ENCODE data around the gene MFAP3L.

MFAP3L gene

GRCh38 chr4:170017252-170017651 lies 8.9 kb downstream of the MFAP3L start:
- DNase-seq, result no peak

DNA sequence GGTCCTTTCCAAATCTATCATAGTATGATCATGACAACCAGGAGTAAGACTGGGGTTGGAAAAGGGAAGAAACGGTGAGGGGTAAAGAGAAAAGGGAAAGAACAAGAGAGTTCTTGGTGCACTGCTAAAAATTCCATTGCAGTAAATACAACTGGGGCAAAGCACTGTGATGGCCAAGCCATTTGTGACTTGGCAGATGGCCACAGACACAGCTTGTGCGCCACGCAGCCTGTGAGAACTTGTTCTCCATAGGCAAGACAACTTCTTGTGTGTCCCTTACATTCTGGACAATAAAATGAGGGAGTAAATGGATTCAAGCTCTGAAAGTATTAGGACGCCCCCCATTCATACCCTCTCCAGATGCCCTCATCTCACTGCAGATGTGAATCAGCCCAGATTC lies 10.9 kb downstream of the MFAP3L start:
- DNase-seq, result no peak

DNA sequence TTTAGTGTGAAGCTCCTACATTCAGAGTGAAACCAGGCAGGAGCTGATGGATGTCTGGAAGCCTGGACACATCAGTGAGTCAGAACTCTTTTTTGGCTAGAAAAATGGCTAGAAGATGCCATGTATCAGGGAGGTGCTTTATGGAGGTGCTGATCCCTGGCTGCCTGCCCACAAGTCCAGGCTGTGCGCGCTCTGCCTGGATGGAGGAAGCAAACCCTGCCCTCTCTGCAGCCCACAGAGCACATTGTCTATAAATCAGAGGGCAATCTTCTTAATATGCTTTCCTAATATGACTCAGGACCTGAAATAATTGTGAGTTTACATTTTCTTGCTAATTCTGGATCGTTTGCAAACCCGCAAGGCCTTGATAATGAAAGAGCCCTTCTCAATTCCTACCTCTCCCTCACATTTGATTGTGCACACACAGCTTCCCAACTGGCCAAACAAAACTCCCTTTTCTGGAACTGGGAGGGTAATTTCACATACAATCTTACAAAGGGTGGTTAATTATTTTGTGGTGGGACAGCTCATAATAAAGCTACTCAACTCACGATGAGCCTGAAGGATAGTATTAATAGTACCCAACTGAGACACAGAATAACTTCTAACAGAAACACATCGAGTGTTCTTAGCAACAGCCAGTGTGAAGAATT lies 11.7 kb downstream of the MFAP3L start:
- no peak for DNase-seq

- no peak for DNase-seq
These were observed 13.6 kb downstream of the MFAP3L start for GRCh38 chr4:170012629-170012958.

DNA sequence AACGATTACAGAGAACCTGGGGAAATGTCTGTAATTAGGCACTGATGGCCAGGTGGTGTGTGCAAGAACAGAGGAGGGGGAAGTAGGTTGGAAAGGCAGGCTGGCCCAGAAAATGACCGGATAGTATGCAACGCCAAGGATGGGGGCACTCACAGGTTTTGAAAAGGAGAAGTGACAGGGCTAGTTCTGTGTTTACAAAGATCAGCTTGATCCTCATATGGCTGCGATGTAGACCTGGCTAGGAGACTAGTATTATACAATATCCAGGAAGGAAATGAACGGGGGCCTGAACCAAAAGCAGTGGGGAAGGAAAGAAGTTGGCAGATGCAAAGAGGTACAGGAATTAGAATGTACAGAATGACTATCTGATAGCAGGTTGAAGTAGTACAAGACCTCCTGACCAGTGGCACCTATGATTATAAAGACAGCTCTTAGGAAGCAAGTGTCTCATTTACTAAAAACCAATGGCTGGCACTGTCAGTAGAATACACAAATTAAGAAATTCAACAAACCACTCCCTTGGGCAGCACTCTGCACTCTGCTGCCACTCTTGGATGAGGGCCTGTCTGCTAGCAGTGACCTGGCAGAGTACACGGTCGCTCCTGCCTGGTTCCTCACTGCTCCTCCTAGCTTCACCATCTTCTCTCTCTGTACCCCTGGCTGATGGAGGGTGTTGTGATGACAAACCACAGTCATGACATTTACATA lies 14.1 kb downstream of the MFAP3L start:
- no peak for DNase-seq

- no peak for DNase-seq
These were observed 16.9 kb downstream of the MFAP3L start for GRCh38 chr4:170009291-170009690.

DNA sequence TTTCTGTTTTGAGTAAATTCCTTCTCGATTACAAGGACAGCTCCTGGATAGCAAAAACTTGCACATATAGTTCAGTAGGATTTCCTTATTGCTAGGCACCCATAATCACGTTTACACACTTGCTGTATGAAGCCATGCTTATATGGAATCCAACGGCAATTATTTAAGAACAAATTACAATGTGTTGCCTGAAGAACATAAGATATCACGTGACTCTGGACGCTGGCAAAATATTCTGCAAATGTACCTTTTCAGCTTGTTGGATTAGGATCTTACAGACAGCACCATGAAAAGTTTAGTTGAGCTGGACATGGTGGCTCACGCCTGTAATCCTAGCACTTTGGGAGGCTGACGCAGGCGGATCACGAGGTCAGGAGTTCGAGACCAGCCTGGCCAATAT lies 17.4 kb downstream of the MFAP3L start:
- DNase-seq, result no peak

- no peak for DNase-seq
These were observed 17.8 kb downstream of the MFAP3L start for GRCh38 chr4:170008371-170008770.

DNA sequence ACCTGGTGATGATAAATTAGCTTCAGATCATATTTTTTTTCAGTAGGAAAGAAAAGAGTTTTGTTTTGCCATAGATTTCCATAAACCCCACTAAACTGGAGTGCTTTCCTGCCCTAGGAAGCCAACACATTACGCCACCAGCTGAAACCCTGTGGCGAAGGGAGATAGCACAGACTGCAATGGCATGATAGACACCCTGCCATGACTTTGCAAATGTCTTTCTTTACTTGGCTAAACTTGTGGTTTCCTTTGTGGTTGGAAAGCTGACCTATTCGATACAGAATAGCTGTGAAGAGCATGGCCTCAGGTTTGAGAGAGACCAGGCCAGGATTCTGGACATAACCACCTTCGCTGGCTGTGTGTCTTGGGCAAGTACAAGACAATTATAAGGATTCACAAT lies 19.1 kb downstream of the MFAP3L start:
- no peak for DNase-seq

GRCh38 chr4:170005472-170005871 lies 20.7 kb downstream of the MFAP3L start:
- no peak for DNase-seq

DNA sequence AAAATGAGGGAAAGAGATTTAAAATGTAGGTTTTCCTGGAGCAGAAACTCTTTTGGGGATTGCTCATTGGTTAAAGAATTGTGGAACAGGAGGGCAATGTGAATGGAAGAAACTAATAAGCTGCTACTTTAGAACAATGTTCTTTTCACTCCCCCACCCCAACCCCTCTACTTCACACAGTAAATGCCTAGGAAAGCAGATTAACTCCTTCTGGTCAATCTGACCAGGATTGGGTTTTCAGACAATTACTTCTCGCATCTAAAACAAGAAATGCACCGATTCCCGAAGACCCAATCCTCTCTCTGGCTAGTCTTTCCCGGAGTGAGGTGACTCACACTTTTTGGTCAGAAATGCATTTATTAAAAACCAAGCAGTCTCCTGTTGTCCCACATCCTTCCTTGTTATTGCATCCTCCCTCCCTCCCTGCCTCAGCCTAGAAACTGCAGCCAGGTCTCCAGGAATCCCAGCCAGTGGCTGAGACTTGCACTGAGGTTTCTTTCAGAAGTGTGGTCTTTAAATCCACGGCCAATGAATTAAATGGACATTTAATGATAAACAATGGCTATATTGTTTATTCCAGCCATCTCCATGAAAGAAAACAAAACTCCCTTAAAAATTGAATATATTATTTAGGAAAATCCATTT lies 21.4 kb downstream of the MFAP3L start:
- no peak for DNase-seq

DNA sequence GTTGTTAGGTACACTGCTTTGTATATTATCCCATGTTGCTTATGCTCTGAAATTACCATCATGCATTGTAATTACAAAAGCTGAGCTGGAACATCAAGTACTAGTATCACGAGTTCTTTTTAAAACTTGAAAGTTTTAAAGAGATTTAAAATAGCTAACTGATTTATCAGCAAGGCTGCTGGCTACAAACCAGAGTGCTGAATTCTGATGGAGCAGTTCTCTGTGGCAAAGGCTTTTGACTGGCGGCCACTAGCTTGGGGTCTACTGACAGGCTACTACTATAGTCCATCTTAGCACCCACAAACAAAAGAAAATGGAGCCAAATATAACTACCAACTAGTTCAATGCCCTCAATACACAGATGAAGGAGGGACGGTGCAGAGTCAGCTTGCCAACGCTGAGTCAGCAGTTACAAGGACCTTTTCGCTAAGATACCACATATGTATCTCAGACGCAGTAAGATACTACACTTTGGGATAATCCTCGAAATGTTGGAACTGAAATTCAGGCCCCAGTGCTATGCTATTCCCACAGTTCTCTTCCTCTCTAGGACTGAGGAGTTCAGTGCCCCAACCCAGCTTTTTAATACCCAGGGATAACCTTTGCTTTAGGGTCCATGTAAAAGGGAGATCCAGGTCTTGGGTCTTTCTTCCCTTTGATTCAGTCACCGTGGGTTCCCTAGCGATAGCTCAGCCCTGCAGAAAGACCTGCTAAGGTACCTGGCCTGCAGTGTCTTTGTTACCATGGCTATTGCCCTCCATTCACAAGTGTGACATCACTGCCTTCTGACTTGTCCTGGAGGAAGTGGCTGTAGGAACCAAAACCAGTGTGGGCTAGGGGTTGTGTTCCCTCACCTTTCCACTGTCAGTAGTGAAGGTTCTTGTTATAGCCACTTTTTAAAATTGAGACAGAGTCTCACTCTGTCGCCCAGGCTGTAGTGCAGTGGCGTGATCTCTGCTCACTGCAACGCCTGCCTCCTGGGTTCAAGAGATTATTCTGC lies 22.8 kb downstream of the MFAP3L start:
- no peak for DNase-seq

DNA sequence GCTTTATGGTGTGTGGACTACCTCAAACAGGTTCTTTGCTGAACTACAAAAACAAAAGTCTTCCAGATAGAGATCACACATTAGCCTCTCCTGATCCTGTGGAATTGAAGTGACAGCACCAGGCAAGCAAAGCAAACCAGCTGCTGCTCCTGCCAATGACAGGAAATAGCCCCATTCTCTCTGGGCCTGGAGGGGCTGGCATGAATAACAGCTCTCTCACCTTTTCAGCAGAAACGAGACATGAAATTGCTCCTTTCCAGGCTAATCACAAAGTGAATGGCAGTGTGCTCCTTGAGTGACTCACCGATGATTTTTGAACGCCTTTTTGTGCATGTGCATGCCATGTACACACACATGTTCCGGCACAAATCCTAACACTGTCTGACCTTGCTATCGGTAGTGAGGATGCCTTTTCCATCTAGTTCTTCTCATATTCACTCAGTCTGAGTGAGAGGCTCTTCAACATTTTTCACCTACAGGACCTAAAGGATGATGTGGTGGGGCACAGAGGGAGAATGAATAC lies 24.4 kb downstream of the MFAP3L start:
- DNase-seq, result no peak

DNA sequence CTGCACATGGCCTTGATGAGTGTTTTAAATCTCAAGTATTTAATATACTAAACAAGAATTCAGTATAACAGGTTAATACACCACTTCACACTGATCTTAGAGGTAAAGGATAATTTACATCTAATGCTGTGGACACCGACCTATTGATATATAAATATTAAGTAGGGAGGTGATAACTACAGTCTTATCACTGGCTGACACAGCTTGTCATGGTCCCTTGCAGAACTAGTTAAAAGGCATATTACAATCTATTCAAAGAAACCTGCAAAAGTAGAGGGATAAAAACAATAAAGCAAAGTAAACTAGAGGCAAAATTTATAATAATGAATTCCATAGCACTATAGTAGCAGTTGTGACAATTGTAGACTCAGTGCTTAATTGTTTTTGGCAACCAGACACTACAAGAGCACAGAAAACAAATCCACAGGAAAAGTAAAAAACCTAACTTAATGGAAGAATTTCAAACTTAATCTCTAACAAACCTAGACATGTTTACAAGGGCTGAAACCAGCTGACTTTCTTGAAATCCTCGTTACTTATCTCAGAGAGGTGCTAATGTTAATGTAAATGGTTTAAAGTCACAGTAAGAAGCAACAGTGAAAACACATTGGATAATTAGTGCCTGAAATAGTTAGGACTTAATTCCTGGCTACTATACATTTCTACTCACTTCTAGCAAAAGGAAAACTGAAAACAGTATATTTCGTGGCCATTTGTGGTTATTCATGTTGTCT lies 25.0 kb downstream of the MFAP3L start:
- DNase-seq, result no peak

DNA sequence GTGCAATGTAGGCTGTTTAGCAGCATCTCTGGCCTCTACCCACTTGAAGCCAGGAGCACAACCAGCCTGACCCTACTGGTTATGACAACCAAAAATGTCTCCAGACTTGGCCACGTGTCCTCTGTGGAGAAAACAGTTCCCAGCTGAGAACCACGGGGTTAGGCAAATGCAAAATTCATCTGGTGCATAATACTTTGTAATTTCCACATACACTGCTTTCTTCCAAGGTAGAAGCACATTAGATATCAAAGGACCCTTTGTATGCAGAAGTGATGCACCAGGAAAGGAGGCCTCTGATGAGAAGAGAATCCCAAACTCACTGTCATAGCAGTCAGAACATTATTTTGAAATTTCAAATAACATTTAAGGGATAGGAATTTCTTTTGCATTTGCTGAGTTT lies 26.3 kb downstream of the MFAP3L start:
- DNase-seq, result no peak

DNA sequence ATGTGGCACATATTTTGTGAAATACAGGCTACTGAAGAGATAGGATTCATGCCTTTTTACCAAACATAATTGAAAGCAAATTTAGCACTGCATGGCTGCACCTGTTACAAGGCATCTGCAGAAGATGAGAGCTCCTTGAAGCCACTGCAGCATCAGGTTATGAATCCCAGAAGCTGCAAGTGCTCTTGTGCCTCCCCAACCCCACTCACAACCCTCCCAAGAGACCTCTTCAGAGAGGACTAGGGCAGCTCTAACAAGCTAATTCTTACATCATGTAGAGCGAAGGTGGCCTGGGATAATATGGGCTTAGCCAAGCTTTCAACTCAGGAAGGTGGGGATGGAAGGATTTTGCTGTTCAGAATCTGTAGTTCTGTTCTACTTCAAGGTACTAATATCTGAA lies 27.2 kb downstream of the MFAP3L start:
- DNase-seq, result no peak

GRCh38 chr4:169996379-169997240 lies 29.6 kb downstream of the MFAP3L start:
- no peak for DNase-seq

GRCh38 chr4:169993531-169993930 lies 32.7 kb downstream of the MFAP3L start:
- DNase-seq, result no peak

GRCh38 chr4:169988252-169988651 lies 37.9 kb downstream of the MFAP3L start:
- DNase-seq, result no peak

DNA sequence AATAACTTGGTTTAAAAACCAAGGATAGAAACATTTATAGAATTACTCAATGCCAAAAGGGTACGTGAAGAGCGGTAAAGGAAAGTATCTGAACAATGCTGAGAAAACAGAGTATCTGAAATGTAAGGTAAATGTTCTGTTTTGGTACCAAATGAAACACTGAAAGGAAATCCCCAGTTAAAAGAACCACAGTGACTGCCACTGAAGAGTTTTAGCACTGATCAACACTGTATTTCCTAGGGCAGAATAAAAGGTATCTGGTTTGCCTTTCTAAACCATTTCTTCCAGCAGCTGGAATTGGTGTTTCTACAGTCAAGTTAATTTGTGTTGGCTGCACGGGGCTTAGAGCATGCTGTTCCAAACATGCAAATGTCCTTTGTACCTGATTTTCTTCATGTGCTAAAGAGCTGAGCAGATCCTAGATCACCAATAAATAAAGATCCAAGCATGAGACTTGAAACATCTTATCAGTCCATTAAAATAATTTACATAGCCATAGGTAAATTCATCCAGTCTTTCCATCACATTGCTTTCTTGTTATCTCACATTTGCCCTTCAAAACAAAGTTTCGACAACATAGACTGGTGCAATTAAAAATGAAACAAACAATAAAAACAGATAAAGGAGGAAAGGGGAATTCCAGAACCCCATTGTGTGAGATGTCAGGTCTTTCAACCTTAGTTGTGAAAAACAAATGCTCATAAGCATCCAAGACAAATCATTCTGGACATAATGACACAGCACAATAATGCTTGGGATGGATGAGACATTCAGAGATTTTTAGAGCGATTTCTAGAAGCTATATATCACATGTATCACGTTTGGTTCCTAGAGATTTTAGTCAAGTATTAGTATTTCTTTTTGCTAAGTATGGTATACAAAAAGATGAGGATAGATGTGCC lies 38.6 kb downstream of the MFAP3L start:
- no peak for DNase-seq
